GM12878 (cell line): Measurements from ENCODE around the gene ATP5PD. TPM values are rescaled to one million over a fixed set of nuclear protein-coding genes. Genes with fewer than 3 reads are reported as not detected.

Experiments used
- ATAC-seq: fragments of 200-7000 bp; cut with Tn5 transposase; 3 replicates; pipeline ENCODE4 v1.9.1; 2020; ENCODE audit warnings: mild to moderate bottlenecking, moderate library complexity
- BruUV-seq: library from RNA; stranded (reverse); fragments of 400-500 nt; replicated peaks from 2 replicates; lab custom pipeline; 2021; lab: Mats Ljungman, UMichigan
- CTCF ChIA-PET: fragments of 300-600 bp; sonication (Branson Sonifier 250); formaldehyde crosslinking; extraction: SDS; loops from one replicate; lab custom pipeline; 2021; ENCODE audit warnings: inconsistent platforms; lab: Yijun Ruan, JAX
- POLR2A ChIA-PET: fragments of 350-600 bp; formaldehyde crosslinking; extraction: SDS; loops from one replicate; lab custom pipeline; 2021; ENCODE audit warnings: inconsistent platforms; lab: Charles Lee
- RAD21 ChIA-PET: fragments of 300-600 bp; sonication (Branson Sonifier 250); formaldehyde crosslinking; loops from one replicate; lab custom pipeline; 2023; ENCODE audit warnings: antibody characterized with exemption; ENCODE audit not compliant: unreplicated experiment; lab: Charles Lee
- SMC1A ChIA-PET: fragments of 300-600 bp; sonication (Branson Sonifier 250); formaldehyde crosslinking; loops from one replicate; lab custom pipeline; 2023; ENCODE audit not compliant: unreplicated experiment, uncharacterized antibody; lab: Charles Lee
- DNase-seq: peaks from one replicate; pipeline ENCODE4 v3.0.0-alpha.2; 2011; ENCODE audit warnings: low read depth, low spot score
- FAIRE-seq: peaks from 3 replicates; lab custom pipeline; 2011; peaks lifted over from hg19 to GRCh38; lab: Jason Lieb, UNC
- H2AFZ ChIP-seq: 2 replicates; pipeline ENCODE4 v1.6.0; 2011; ENCODE audit warnings: low read depth, low read length, control low read depth; ENCODE audit not compliant: control insufficient read depth
- H3K27ac ChIP-seq: 2 replicates; pipeline ENCODE4 v1.5.1; 2011; ENCODE audit warnings: control low read depth; ENCODE audit not compliant: control insufficient read depth, insufficient read depth
- H3K27me3 ChIP-seq, 2 experiments: replicated peaks in 1 of 2; 2 replicates each; pipeline versions ENCODE4 v1.6.0 to v1.6.1; 2011; ENCODE audit warnings: low read length in 1 of 2; ENCODE audit not compliant: control insufficient read depth in 2 of 2, insufficient read depth in 2 of 2
- H3K36me3 ChIP-seq, 2 experiments: 2 replicates each; pipeline ENCODE4 v1.5.1; 2011; ENCODE audit warnings: low read length in 1 of 2; ENCODE audit not compliant: control insufficient read depth in 2 of 2, insufficient read depth in 2 of 2
- H3K4me1 ChIP-seq: 2 replicates; pipeline ENCODE4 v1.6.1; 2011; ENCODE audit warnings: mild to moderate bottlenecking, low read length, moderate library complexity, mixed read lengths; ENCODE audit not compliant: control insufficient read depth, insufficient read depth
- H3K4me2 ChIP-seq: 2 replicates; pipeline ENCODE4 v1.6.0; 2011; ENCODE audit warnings: control low read depth; ENCODE audit not compliant: control insufficient read depth, insufficient read depth
- H3K4me3 ChIP-seq: fragments of 200-600 bp; sonication (generic); 2 replicates; pipeline ENCODE4 v1.5.1; 2016
- H3K79me2 ChIP-seq: 2 replicates; pipeline ENCODE4 v1.6.0; 2011; ENCODE audit warnings: low read length; ENCODE audit not compliant: control insufficient read depth, insufficient read depth
- H3K9ac ChIP-seq: 2 replicates; pipeline ENCODE4 v1.8.0; 2011; ENCODE audit warnings: low read length, control low read depth, mixed read lengths; ENCODE audit not compliant: control insufficient read depth, insufficient read depth
- H3K9me3 ChIP-seq: replicated peaks from 3 replicates; pipeline ENCODE4 v1.5.1; 2011; ENCODE audit warnings: mild to moderate bottlenecking, low read length; ENCODE audit not compliant: control insufficient read depth, insufficient read depth
- H4K20me1 ChIP-seq: 2 replicates; pipeline ENCODE4 v1.6.0; 2011; ENCODE audit not compliant: control insufficient read depth, insufficient read depth
- BHLHE40 ChIP-seq, 2 experiments: fragments of 450-650 bp in 1 of 2; IDR thresholded peaks; 2 replicates each; pipeline ENCODE4 v1.6.1; 2011 to 2017; ENCODE audit warnings: low read depth in 2 of 2, borderline replicate concordance in 1 of 2, improper control_type of control experiment in 1 of 2, low read length in 1 of 2, mild to moderate bottlenecking in 1 of 2
- BMI1 ChIP-seq: fragments of 450-650 bp; IDR thresholded peaks from 2 replicates; pipeline ENCODE4 v1.6.1; 2016; ENCODE audit warnings: mild to moderate bottlenecking, moderate library complexity, borderline replicate concordance
- CHD1 ChIP-seq: IDR thresholded peaks from 2 replicates; pipeline ENCODE4 v1.6.1; 2012; ENCODE audit warnings: low read depth, low read length, improper control_type of control experiment
- GABPA ChIP-seq: IDR thresholded peaks from 2 replicates; pipeline ENCODE4 v1.6.1; 2014; ENCODE audit warnings: antibody characterized with exemption, low read depth, mild to moderate bottlenecking, inconsistent platforms
- KAT2A ChIP-seq: conservative IDR thresholded peaks from 2 replicates; pipeline ENCODE4 v1.6.1; 2011; ENCODE audit warnings: low read depth, low read length; ENCODE audit not compliant: control insufficient read depth
- NFXL1 ChIP-seq: fragments of 450-650 bp; IDR thresholded peaks from 2 replicates; pipeline ENCODE4 v1.6.1; 2017; ENCODE audit warnings: antibody characterized with exemption, mild to moderate bottlenecking, borderline replicate concordance
- NFYA ChIP-seq: IDR thresholded peaks from 2 replicates; pipeline ENCODE4 v1.6.1; 2011; ENCODE audit warnings: low read depth, mild to moderate bottlenecking, low read length, improper control_type of control experiment, borderline replicate concordance
- NR2F1 ChIP-seq: fragments of 450-650 bp; conservative IDR thresholded peaks from 2 replicates; pipeline ENCODE4 v1.6.1; 2017; ENCODE audit warnings: mild to moderate bottlenecking
- PAX8 ChIP-seq: fragments of 450-650 bp; IDR thresholded peaks from 2 replicates; pipeline ENCODE4 v1.6.1; 2017; ENCODE audit warnings: mild to moderate bottlenecking, moderate library complexity
- POLR2AphosphoS5 ChIP-seq: IDR thresholded peaks from 2 replicates; pipeline ENCODE4 v1.6.1; 2011; ENCODE audit warnings: mild to moderate bottlenecking, low read length, inconsistent platforms
- RCOR1 ChIP-seq: conservative IDR thresholded peaks from 2 replicates; pipeline ENCODE4 v1.6.1; 2012; ENCODE audit warnings: low read depth, low read length, improper control_type of control experiment
- SMC3 ChIP-seq: IDR thresholded peaks from 2 replicates; pipeline ENCODE4 v1.6.1; 2011; ENCODE audit warnings: low read length, improper control_type of control experiment, borderline replicate concordance
- SPI1 ChIP-seq: IDR thresholded peaks from 2 replicates; pipeline ENCODE4 v1.6.1; 2011; ENCODE audit warnings: low read depth, mild to moderate bottlenecking, low read length, moderate library complexity, borderline replicate concordance; ENCODE audit not compliant: insufficient read depth
- STAT3 ChIP-seq: IDR thresholded peaks from 2 replicates; pipeline ENCODE4 v1.6.1; 2011; ENCODE audit warnings: low read depth, low read length, improper control_type of control experiment
- TAF1 ChIP-seq: IDR thresholded peaks from 2 replicates; pipeline ENCODE4 v1.6.1; 2011; ENCODE audit warnings: mild to moderate bottlenecking, low read depth, low read length, borderline replicate concordance
- ZBTB40 ChIP-seq: fragments of 450-650 bp; IDR thresholded peaks from 2 replicates; pipeline ENCODE4 v1.6.1; 2016; ENCODE audit warnings: mild to moderate bottlenecking, moderate library complexity, borderline replicate concordance
- WGBS: methylation state at CpG from one replicate; pipeline ENCODE4 v1.1.6; 2016; ENCODE audit warnings: low lambda C conversion rate; ENCODE audit not compliant: insufficient replicate concordance, insufficient coverage; ENCODE audit errors: missing lambda C conversion rate; 5-methylcytosine and 5-hydroxymethylcytosine counted together
- in situ Hi-C: fragments of 300-500 bp; cut with MboI; formaldehyde crosslinking; loops from 9 replicates; pipeline ENCODE4 v1.14.3; 2018; ENCODE audit warnings: mixed read lengths
- intact Hi-C: fragments of 100-400 bp; cut with micrococcal nuclease; formaldehyde crosslinking; loops from one replicate; pipeline ENCODE4 v1.14.2; 2022; ENCODE audit not compliant: unreplicated experiment
- polyA plus RNA-seq, 11 experiments: library from polyadenylated mRNA; depleted of rRNA in 4 of 11; unstranded in 6 of 11; stranded (reverse) in 5 of 11; fragments of >200 nt; fragmentation: Nextera tagmentation in 4 of 11; fragmentation: Illumina TruSeq in 1 of 11; extraction: Ambion mirVana in 4 of 11; extraction: Trizol in 1 of 11; gene quantifications; 1 replicate in 1 of 11; 2 replicates in 10 of 11; pipeline versions ENCODE4 v1.2.1 to v1.2.3, GENCODE V29; 2011 to 2016; ENCODE audit warnings: inconsistent platforms in 2 of 11, missing spikeins in 2 of 11, low read depth in 1 of 11
- total RNA-seq, 4 experiments: library from RNA; depleted of rRNA in 3 of 4; stranded (reverse); fragments of >200 nt in 3 of 4; fragmentation: Illumina TruSeq in 1 of 4; extraction: Trizol in 1 of 4; gene quantifications; 2 replicates each; pipeline versions ENCODE4 v1.2.1 to v1.2.3, GENCODE V29; 2013 to 2021
- TF ChIP-seq, protein P1 (sequence below): IDR thresholded peaks from 2 replicates; pipeline ENCODE4 v1.6.1; 2011; ENCODE audit warnings: borderline replicate concordance, low read depth, mild to moderate bottlenecking, moderate library complexity, mixed read lengths, low read length; ENCODE audit not compliant: insufficient read depth; ENCODE audit errors: extremely low read length
- TF ChIP-seq, protein P2 (sequence below): fragments of 450-650 bp; conservative IDR thresholded peaks from 2 replicates; pipeline ENCODE4 v1.6.1; 2017; ENCODE audit warnings: mild to moderate bottlenecking, moderate library complexity

ATP5PD gene
- total and polyA plus RNA-seq, 10 of the 15 experiments (the other 5 are each of a cell fraction or from before 2014, with no cell fraction given) = 172 to 772 (median 321) TPM

DNA sequence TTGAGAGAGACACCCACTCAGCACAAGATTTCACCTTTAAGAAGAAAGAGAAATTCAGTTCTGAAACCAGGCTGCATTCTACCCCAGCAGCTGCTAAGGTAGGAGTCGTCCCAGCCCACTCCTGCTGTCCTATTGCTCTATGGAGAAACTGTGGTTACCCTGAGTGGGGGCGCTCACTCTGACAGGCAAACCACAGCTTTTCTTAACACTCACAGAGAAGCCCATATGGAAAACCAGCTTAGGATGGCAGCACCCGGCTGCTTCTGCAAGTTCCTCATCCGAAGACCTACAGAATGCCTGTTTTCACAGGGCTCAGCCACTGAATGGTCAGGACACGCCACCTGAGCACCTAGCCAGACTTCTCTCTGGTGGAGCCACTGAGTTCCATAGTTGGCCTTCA, 7.5 kb downstream of the ATP5PD start:
- in situ Hi-C loops = no loop called here
- ATAC-seq (no peak), DNase-seq (no peak), FAIRE-seq (no peak)
- no peak overlapping the region for H3K9ac ChIP-seq
- H3K36me3 ChIP-seq = peaks cover 4 to 13% of the 10 kb centered on the region in 2 experiments; a peak in 3 of 4 replicates
- CTCF ChIA-PET = no interaction called here
- POLR2A ChIA-PET = interaction anchor here (0.6 kb wide), 1 partner anchor 37 kb away, joined by 4 read pairs; no protein-coding TSS in a partner anchor
- H3K4me3 ChIP-seq = no peak overlapping the region
- H3K27ac ChIP-seq = no peak overlapping the region
- no peaks in the 10 kb centered on the region for H3K27me3 ChIP-seq
- WGBS = 97% methylated on average over 5 of the region's 5 CpGs
- H3K4me2 ChIP-seq = no peak overlapping the region
- H3K9me3 ChIP-seq = no peaks in the 10 kb centered on the region
- no peaks in the 10 kb centered on the region for H3K79me2 ChIP-seq
- no TSS peak for BruUV-seq
- H3K4me1 ChIP-seq = no peaks in the 10 kb centered on the region
- H2AFZ ChIP-seq = no peak overlapping the region
- intact Hi-C loops = loop anchor here (10.0 kb wide), 1 partner anchor 74 kb away; no protein-coding TSS in a partner anchor
- no peaks in the 10 kb centered on the region for H4K20me1 ChIP-seq
- TF ChIP-seq STAT3 (no peak), SMC3 (no peak), TAF1 (no peak), POLR2AphosphoS5 (no peak), BHLHE40 (IDR thresholded peaks at IDR 0.05; ENCODE audit: borderline replicate concordance in 1 of 2, low read depth in 2 of 2, low read length in 1 of 2) (no peak), BMI1 (no peak), NFXL1 (no peak), CHD1 (no peak), SPI1 (no peak), KAT2A (no peak), ZBTB40 (no peak), RCOR1 (no peak), PAX8 (no peak), NFYA (no peak), NR2F1 (no peak), GABPA (no peak)
- TF ChIP-seq, protein P1, sequence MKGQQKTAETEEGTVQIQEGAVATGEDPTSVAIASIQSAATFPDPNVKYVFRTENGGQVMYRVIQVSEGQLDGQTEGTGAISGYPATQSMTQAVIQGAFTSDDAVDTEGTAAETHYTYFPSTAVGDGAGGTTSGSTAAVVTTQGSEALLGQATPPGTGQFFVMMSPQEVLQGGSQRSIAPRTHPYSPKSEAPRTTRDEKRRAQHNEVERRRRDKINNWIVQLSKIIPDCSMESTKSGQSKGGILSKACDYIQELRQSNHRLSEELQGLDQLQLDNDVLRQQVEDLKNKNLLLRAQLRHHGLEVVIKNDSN = no peak
- TF ChIP-seq, protein P2, sequence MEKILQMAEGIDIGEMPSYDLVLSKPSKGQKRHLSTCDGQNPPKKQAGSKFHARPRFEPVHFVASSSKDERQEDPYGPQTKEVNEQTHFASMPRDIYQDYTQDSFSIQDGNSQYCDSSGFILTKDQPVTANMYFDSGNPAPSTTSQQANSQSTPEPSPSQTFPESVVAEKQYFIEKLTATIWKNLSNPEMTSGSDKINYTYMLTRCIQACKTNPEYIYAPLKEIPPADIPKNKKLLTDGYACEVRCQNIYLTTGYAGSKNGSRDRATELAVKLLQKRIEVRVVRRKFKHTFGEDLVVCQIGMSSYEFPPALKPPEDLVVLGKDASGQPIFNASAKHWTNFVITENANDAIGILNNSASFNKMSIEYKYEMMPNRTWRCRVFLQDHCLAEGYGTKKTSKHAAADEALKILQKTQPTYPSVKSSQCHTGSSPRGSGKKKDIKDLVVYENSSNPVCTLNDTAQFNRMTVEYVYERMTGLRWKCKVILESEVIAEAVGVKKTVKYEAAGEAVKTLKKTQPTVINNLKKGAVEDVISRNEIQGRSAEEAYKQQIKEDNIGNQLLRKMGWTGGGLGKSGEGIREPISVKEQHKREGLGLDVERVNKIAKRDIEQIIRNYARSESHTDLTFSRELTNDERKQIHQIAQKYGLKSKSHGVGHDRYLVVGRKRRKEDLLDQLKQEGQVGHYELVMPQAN = no peak
- SMC1A ChIA-PET = interaction anchor here (1.2 to 1.5 kb wide), 3 partner anchors 10 to 15 kb away, joined by 3 to 7 read pairs (median 3); no protein-coding TSS in a partner anchor
- RAD21 ChIA-PET = no interaction called here
